Measurements from ENCODE around the gene NRAP. TPM values are rescaled to one million over a fixed set of nuclear protein-coding genes. Genes with fewer than 3 reads are reported as not detected.

NRAP gene
- total RNA-seq, 1 experiment from 2014 or later = not detected

DNA sequence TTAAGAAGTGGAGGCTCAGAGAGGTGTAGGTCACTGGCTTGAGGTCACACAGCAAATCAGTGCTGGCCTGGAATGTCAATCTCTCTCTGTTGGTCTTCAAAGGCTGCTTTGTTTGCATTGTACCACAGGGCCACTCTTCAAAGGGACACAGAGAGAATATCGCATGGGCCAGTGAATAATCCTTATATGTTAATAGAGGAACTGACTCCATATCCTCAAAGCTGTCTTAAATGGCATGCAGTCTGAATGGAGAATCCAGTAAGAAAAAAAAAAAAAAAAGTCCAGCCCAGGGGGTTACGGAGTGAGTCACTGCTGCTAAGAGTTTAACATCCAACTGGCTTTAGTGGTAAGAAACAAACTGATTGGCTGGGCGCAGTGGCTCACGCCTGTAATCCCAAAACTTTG, 54.1 kb downstream of the NRAP start:
- BruUV-seq (replicated peaks) = no TSS peak
- ChIA-PET POLR2A (no interaction called here), CTCF (no interaction called here)
- no peak for TF ChIP-seq REST (IDR thresholded peaks at IDR 0.05; ENCODE audit: insufficient read depth in 1 of 2, low read depth in 2 of 2, low read length in 1 of 2)
- no peak for TF ChIP-seq TCF7L2 (IDR thresholded peaks at IDR 0.05; ENCODE audit: low read depth, low read length)
- no peak for TF ChIP-seq POLR2AphosphoS5 (IDR thresholded peaks at IDR 0.05; ENCODE audit: low read depth, low read length)
- no peak for TF ChIP-seq SIN3A (IDR thresholded peaks at IDR 0.05; ENCODE audit: borderline replicate concordance, insufficient read depth, low read depth, low read length)
- Histone ChIP-seq H3K4me3 (ENCODE audit: low read depth in 2 of 2, low read length in 2 of 2) (no peak overlapping the region), H3K36me3 (ENCODE audit: control insufficient read depth, insufficient read depth, low read length) (no peaks in the 10 kb centered on the region), H3K9me3 (ENCODE audit: control insufficient read depth, insufficient read depth, low read depth, low read length) (no peaks in the 10 kb centered on the region), H3K27ac (ENCODE audit: low read length) (no peak overlapping the region), H3K4me1 (ENCODE audit: control insufficient read depth, insufficient read depth, low read length) (no peaks in the 10 kb centered on the region), H3K27me3 (ENCODE audit: control insufficient read depth, insufficient read depth, low read length) (no peaks in the 10 kb centered on the region; the same call in 1 of the 2 replicates)
- in situ Hi-C loops (cut with HindIII; ENCODE audit: low pct_unique_long_range_greater_than_20kb, low sequenced_read_pairs) (no loop called here), intact Hi-C loops (cut with micrococcal nuclease; ENCODE audit: unreplicated experiment) (no loop called here)
- DNase-seq (ENCODE audit: low read depth, low spot score) (no peak), ATAC-seq (no peak)

GRCh38 chr10:113605268-113605978, 58.4 kb downstream of the NRAP start:
- Histone ChIP-seq H3K36me3 (ENCODE audit: control insufficient read depth, insufficient read depth, low read length) (no peaks in the 10 kb centered on the region), H3K4me3 (ENCODE audit: low read depth in 2 of 2, low read length in 2 of 2) (no peak overlapping the region), H3K27ac (ENCODE audit: low read length) (no peak overlapping the region), H3K9me3 (ENCODE audit: control insufficient read depth, insufficient read depth, low read depth, low read length) (no peaks in the 10 kb centered on the region), H3K4me1 (ENCODE audit: control insufficient read depth, insufficient read depth, low read length) (no peaks in the 10 kb centered on the region), H3K27me3 (ENCODE audit: control insufficient read depth, insufficient read depth, low read length) (no peaks in the 10 kb centered on the region; the same call in 1 of the 2 replicates)
- DNase-seq (ENCODE audit: low read depth, low spot score) (no peak), ATAC-seq (no peak)
- no TSS peak for BruUV-seq (replicated peaks)
- CTCF ChIA-PET = no interaction called here
- in situ Hi-C loops (cut with HindIII; ENCODE audit: low pct_unique_long_range_greater_than_20kb, low sequenced_read_pairs) = no loop called here
- no peak for TF ChIP-seq CTCF (IDR thresholded peaks at IDR 0.05)
- no peak for TF ChIP-seq TCF7L2 (IDR thresholded peaks at IDR 0.05; ENCODE audit: low read depth, low read length)
- no peak for TF ChIP-seq POLR2AphosphoS5 (IDR thresholded peaks at IDR 0.05; ENCODE audit: low read depth, low read length)
- TF ChIP-seq REST (IDR thresholded peaks at IDR 0.05; ENCODE audit: insufficient read depth in 1 of 2, low read depth in 2 of 2, low read length in 1 of 2) = no peak
- TF ChIP-seq SIN3A (IDR thresholded peaks at IDR 0.05; ENCODE audit: borderline replicate concordance, insufficient read depth, low read depth, low read length) = no peak
- intact Hi-C loops (cut with micrococcal nuclease; ENCODE audit: unreplicated experiment) = no loop called here
- POLR2A ChIA-PET = interaction anchor here (0.6 kb wide), 1 partner anchor 26 kb away, joined by 4 read pairs; no protein-coding TSS in a partner anchor

Data from Panc1 (cell line).